DOHH2 (cell line): ENCODE data around the gene WDR62.

ENCODE experiments used
- H3F3A ChIP-seq: fragments of 200-600 bp; sonication (generic), shearing (Covaris generic); 2 replicates; pipeline ENCODE4 v1.6.0; 2016; ENCODE audit warnings: antibody characterized with exemption, mild to moderate bottlenecking; ENCODE audit not compliant: control insufficient read depth, insufficient read depth
- H3K27ac ChIP-seq: fragments of 200-600 bp; sonication (generic); 2 replicates; pipeline ENCODE4 v1.5.1; 2014; ENCODE audit warnings: low read depth, mild to moderate bottlenecking, low read length, moderate library complexity
- H3K27me3 ChIP-seq: fragments of 200-600 bp; sonication (generic); 2 replicates; pipeline ENCODE4 v1.6.1; 2014; ENCODE audit warnings: mild to moderate bottlenecking, low read length, mixed read lengths; ENCODE audit not compliant: control insufficient read depth
- H3K36me3 ChIP-seq: fragments of 200-600 bp; sonication (generic); 2 replicates; pipeline ENCODE4 v1.6.1; 2014; ENCODE audit warnings: mild to moderate bottlenecking, low read length, moderate library complexity, mixed read lengths; ENCODE audit not compliant: control insufficient read depth
- H3K4me1 ChIP-seq: fragments of 200-600 bp; sonication (generic); 2 replicates; pipeline ENCODE4 v1.6.1; 2014; ENCODE audit warnings: mild to moderate bottlenecking, low read length, mixed read lengths; ENCODE audit not compliant: control insufficient read depth
- H3K4me2 ChIP-seq: fragments of 200-600 bp; sonication (generic); 2 replicates; pipeline ENCODE4 v1.6.0; 2014; ENCODE audit warnings: mild to moderate bottlenecking, low read length, moderate library complexity
- H3K4me3 ChIP-seq: fragments of 200-600 bp; sonication (generic); 2 replicates; pipeline ENCODE4 v1.5.1; 2014; ENCODE audit warnings: mild to moderate bottlenecking, low read length, mixed read lengths
- H3K79me2 ChIP-seq: fragments of 200-600 bp; sonication (generic); 2 replicates; pipeline ENCODE4 v1.6.1; 2014; ENCODE audit warnings: mild to moderate bottlenecking, low read length, mixed read lengths; ENCODE audit not compliant: control insufficient read depth
- H3K9me2 ChIP-seq: fragments of 200-600 bp; sonication (generic); replicated peaks from 2 replicates; pipeline ENCODE4 v1.6.1; 2014; ENCODE audit warnings: mild to moderate bottlenecking, low read length, mixed read lengths; ENCODE audit not compliant: control insufficient read depth
- H3K9me3 ChIP-seq: fragments of 200-600 bp; sonication (generic); 2 replicates; pipeline ENCODE4 v1.6.1; 2014; ENCODE audit warnings: antibody characterized with exemption, low read length, mixed read lengths; ENCODE audit not compliant: control insufficient read depth, insufficient read depth
- H4K20me1 ChIP-seq: fragments of 200-600 bp; sonication (generic); 2 replicates; pipeline ENCODE4 v1.6.0; 2014; ENCODE audit warnings: low read depth, mild to moderate bottlenecking, antibody characterized with exemption, low read length, moderate library complexity; ENCODE audit not compliant: control insufficient read depth, insufficient read depth
- EZH2phosphoT487 ChIP-seq: fragments of 200-600 bp; sonication (generic); IDR thresholded peaks from 2 replicates; pipeline ENCODE4 v1.6.1; 2017; ENCODE audit warnings: borderline replicate concordance, mild to moderate bottlenecking, antibody characterized with exemption, low read length, moderate library complexity, mixed read lengths
- TF ChIP-seq, protein P1 (sequence below): fragments of 200-600 bp; sonication (generic); IDR thresholded peaks from one replicate; pipeline ENCODE4 v1.5.1; 2014; ENCODE audit warnings: antibody characterized with exemption, mild to moderate bottlenecking, low read depth, low read length; ENCODE audit not compliant: poor library complexity, severe bottlenecking

The WDR62 gene

GRCh38 chr19:36013280-36014011 is 41.3 kb upstream of the WDR62 start:
- Histone ChIP-seq H3F3A (0 out of 2 replicates have a peak, but pooled peaks cover 5% of the 10 kb centered on the region), H3K4me2 (peak overlapping the region; percentile 84), H3K4me3 (peak overlapping the region; percentile 90), H3K79me2 (peaks cover 28% of the 10 kb centered on the region), H3K27me3 (no peaks in the 10 kb centered on the region), H3K4me1 (peaks cover 21% of the 10 kb centered on the region), H4K20me1 (no peaks in the 10 kb centered on the region), H3K27ac (no peak overlapping the region), H3K36me3 (peaks cover 9% of the 10 kb centered on the region), H3K9me2 (no peaks in the 10 kb centered on the region), H3K9me3 (no peaks in the 10 kb centered on the region)
- TF ChIP-seq EZH2phosphoT487 = no peak
- TF ChIP-seq, protein P1, sequence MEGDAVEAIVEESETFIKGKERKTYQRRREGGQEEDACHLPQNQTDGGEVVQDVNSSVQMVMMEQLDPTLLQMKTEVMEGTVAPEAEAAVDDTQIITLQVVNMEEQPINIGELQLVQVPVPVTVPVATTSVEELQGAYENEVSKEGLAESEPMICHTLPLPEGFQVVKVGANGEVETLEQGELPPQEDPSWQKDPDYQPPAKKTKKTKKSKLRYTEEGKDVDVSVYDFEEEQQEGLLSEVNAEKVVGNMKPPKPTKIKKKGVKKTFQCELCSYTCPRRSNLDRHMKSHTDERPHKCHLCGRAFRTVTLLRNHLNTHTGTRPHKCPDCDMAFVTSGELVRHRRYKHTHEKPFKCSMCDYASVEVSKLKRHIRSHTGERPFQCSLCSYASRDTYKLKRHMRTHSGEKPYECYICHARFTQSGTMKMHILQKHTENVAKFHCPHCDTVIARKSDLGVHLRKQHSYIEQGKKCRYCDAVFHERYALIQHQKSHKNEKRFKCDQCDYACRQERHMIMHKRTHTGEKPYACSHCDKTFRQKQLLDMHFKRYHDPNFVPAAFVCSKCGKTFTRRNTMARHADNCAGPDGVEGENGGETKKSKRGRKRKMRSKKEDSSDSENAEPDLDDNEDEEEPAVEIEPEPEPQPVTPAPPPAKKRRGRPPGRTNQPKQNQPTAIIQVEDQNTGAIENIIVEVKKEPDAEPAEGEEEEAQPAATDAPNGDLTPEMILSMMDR = no peak

DNA sequence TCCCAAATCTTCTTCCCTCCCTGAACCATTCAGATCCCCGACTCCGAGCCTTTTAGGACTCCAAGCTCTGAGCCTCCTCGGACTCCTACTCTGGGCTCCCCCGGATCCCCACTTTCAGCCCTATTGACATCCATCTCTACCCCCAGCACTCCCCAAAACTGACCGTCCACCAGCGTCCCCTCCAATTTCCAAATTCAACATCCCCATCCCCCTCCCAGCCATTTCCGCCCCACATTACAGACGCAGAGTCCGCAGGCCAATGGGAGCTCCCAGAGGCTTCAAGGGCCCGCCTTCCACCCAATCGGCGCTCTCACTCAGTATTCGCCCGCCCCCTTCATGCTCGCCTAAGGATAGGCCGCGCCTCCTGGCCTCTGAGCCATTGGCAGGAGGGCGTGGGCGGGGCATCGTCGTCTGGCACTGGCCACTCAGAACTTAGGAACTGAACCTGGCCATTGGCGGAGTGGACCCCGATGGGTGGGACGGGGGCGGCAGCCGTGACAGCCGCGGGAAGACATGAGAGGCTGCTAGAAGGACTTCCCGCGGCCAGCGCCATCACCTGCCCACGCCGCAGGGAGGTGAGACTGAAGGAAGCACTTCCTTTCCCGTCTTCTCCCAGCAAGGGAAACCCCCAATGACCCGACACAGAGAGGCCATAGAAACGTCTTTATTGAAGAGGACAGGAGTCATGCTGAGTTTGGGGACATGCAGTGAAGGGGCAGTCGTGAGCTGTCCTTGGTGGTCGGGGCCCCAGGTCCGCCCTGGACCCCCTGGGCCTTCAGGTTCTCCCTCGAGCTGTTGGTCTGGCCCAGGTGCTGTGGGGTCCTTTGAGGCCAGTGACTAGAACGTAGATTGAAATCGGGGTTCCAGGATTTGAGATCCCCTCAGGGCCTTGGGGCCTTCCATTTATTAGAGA is 40.4 kb upstream of the WDR62 start, which contains the start of gene ALKBH6:
Gene ALKBH6, minus strand, starts transcription at position 202 of the 913 bp plus-strand sequence. CDS start 816 bp downstream, outside the sequence.
- no peaks in the 10 kb centered on the region for H3K9me3 ChIP-seq
- no peaks in the 10 kb centered on the region for H3K27me3 ChIP-seq
- H3K4me3 ChIP-seq = peak within 1 kb of the TSS; percentile 90
- H3K79me2 ChIP-seq = peaks cover 28% of the 10 kb centered on the region
- H4K20me1 ChIP-seq = no peaks in the 10 kb centered on the region
- H3K27ac ChIP-seq = peak within 1 kb of the TSS; percentile 33
- H3K9me2 ChIP-seq = no peaks in the 10 kb centered on the region
- 0 out of 2 replicates have a peak, but pooled peaks cover 5% of the 10 kb centered on the region for H3F3A ChIP-seq
- peak within 1 kb of the TSS; percentile 84 for H3K4me2 ChIP-seq
- TF ChIP-seq EZH2phosphoT487 = no peak
- TF ChIP-seq, protein P1 = no peak
- peaks cover 21% of the 10 kb centered on the region for H3K4me1 ChIP-seq
- H3K36me3 ChIP-seq = peaks cover 11% of the 10 kb centered on the region

- no peak overlapping the region for H3K4me2 ChIP-seq
- H3K9me2 ChIP-seq = no peaks in the 10 kb centered on the region
- no peaks in the 10 kb centered on the region for H3K9me3 ChIP-seq
- no peak for TF ChIP-seq EZH2phosphoT487
- TF ChIP-seq, protein P1 = no peak
- no peaks in the 10 kb centered on the region for H4K20me1 ChIP-seq
- H3K4me3 ChIP-seq = no peak overlapping the region
- peaks cover 23% of the 10 kb centered on the region for H3K36me3 ChIP-seq
- H3F3A ChIP-seq = no peaks in the 10 kb centered on the region
- H3K4me1 ChIP-seq = peaks cover 13% of the 10 kb centered on the region
- no peaks in the 10 kb centered on the region for H3K27me3 ChIP-seq
- no peak overlapping the region for H3K27ac ChIP-seq
- H3K79me2 ChIP-seq = peaks cover 18% of the 10 kb centered on the region
These were observed 35.5 kb upstream of the WDR62 start for GRCh38 chr19:36019061-36019670.
